NOMO-1 (cell line): ENCODE results near the gene AFG1L.
"Not testable (repeated sequence)": the region's sequence is repeated elsewhere in the genome, so short reads cannot be mapped to it uniquely, and the experiment has no call there.

ENCODE experiments used
- DNase-seq, 2 experiments: peaks; one replicate each; lab custom pipeline; 2025; ENCODE audit not compliant: unreplicated experiment in 2 of 2; lab: John Stamatoyannopoulos, UW

The AFG1L gene

DNA sequence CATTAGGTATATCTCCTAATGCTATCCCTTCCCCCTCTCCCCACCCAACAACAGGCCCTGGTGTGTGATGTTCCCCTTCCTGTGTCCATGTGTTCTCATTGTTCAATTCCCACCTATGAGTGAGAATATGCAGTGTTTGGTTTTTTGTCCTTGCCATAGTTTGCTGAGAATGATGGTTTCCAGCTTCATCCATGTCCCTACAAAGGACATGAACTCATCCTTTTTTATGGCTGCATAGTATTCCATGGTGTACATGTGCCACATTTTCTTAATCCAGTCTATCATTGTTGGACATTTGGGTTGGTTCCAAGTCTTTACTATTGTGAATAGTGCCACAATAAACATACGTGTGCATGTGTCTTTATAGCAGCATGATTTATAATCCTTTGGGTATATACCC, 154.9 kb downstream of the AFG1L start:
- DNase-seq: not testable (repeated sequence)

DNA sequence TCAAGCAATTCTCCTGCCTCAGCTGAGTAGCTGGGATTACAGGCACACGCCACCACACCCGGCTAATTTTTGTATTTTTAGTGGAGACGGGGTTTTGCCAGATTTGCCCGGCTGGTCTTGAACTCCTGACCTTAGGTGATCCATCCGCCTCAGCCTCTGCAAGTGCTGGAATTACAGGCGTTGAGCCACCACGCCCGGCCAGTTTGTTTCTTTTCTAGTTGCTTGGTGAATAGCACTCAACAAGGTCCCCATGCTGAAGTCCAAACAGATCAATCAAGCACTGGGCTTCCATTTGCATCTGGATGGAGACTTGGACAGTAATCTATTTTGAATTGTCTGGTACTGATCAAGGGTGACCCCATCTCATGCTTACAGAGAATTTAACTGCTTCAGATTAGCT, 157.0 kb downstream of the AFG1L start:
- DNase-seq: no peak

DNA sequence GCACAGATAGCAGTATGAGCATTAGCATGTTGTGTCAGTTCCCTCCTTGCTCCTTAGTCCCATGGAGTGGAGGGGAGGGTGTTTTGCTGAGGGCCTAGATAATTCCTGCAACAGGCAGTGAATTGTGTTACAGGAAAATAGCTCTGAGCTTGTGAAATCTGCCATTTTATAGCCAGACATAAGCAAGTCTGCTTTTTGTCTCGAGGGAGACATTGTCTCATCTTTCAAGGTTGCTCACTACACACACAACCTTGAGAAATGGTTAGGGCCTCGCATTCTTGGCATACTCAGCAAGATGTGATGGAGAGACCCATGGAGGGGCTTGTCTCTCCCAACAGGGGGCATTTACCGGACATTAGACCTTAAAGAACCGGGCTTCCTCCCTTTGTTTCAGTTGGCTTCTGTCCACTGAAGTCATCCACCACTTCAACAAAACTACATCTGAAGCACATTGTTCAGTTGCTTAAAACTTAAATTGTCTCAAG, 157.9 kb downstream of the AFG1L start:
- no peak for DNase-seq

DNA sequence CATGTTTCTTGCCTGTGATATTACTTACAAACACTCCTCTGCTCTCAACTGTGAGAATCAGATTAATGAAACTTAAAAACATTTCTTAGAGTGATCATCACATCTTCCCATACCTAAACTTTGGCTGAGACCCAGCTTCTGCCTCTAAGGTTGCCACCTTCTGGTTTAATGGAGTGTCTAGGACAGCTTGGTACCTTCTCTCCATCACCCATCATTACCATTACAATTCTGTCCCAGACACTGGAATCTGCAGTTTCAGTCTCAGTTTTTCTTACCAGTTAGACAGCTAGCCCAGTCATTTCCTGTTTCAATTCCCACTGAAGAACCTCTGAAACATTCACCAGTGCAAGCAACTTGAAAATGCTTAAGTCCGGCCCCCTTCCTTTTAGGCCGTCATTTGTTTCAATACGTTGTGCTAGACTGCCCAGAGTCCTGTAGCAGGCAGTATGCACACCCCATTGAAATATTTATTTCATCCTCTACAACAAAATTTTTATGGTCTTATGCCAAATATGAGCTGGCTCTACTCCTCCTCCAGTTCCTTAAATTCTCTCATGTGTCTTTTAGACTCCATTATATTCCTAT, 158.8 kb downstream of the AFG1L start:
- DNase-seq: peak; percentile 48 to 55

DNA sequence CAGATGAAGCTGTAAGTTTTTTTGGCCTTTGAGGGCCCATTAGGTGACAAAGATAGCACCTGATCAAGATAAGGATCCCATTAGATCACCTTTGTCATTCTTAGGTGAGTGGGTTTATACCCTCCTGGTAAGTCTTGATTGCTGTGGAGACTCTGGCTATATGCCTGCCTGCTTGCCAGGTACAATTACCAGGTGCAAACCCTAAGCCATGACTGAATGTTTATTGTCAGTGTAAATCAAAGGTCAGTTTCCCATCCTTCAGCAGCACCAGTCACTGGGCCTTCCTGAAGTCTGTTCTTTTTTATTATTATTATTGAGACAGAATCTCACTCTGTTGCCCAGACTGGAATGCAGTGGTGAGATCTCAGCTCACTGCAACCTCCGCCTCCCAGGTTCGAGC, 159.5 kb downstream of the AFG1L start:
- no peak for DNase-seq

DNA sequence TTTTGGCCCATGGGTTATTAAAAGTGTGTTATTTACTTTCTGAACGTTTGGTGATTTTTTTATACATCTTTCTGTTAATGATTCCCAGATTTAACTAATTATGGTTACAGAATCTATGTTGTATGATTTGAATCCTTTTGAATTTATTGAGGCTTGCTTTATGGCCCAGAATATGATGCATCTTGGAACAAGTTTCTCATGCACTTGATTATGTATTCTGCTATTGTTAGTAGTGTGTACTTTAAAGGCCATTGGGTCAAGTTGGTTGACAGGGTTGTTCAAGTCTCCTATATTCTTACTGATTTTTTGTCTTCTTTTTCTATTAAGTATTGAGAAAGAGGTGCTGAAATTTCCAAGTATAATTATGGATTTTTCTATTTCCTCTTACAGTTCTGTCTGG, 160.8 kb downstream of the AFG1L start:
- no peak for DNase-seq

DNA sequence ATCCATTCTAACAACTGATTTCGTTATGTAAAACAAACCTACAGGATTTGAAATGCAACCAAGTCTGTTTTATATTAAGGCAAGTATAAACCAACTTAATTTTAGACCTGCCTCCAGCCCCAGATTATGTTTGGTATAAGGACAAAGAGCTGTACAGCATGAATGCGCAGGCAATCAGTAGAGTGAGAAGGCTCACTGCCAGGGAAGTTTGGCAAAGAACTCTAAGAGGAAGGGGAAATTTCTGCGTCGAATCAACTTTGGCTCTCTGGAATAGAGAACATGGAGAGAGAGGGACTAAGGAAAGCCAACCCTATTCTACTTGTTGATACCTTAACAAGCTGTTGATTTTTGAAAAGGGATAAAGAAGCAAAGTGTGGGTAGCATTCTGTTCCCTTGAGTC, 168.9 kb downstream of the AFG1L start:
- no peak for DNase-seq

DNA sequence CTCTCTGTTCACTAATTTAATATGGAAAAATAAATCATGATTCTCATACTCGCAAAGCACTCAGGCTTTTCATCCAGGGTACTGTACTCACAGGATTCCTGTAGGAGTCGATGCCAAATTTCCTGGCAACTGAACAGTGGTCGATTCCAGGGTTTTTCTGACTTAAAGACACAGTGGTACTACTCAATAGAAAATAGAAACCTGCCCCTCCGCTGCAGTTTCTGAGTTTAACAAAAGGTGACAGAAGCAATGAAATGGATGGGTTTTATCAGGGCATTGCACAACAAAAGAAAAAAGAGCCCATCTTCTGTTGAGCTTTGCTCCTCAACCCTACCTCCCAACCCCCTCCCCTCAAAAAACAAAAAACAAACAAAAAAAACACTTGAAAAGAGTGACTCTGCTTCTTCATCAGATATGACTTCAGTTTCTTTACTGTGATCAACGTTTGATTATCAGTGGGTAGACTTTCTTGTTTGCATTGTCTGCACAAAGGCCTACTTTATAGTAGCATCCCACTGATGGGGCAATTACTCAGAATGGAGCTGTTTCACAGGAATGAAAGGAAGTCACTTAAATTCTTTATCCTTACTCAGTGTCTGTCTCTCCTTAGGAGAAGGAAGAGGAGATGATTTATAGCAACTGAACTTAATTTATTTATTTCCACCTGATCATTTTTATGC, 169.7 kb downstream of the AFG1L start:
- DNase-seq: no peak

DNA sequence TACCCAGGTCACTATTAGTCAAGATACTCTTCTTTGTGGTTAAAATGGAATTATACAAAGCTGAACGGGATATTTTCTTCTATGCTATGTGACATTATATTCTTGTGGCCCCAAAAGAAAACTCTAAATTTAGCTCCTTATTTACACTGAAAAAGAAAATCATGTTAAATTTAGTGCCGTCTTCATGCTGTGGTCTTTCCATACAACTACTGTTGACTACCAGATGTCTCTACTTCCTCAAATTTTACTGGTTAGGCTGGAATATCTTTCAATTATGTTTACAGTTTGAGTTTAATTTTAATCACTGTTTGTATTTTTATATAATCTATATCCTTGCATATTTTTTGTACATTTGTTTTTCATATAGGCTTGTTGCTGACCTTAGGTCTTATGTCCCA, 170.2 kb downstream of the AFG1L start:
- peak in 1 of 2 experiments; percentile 42 for DNase-seq

DNA sequence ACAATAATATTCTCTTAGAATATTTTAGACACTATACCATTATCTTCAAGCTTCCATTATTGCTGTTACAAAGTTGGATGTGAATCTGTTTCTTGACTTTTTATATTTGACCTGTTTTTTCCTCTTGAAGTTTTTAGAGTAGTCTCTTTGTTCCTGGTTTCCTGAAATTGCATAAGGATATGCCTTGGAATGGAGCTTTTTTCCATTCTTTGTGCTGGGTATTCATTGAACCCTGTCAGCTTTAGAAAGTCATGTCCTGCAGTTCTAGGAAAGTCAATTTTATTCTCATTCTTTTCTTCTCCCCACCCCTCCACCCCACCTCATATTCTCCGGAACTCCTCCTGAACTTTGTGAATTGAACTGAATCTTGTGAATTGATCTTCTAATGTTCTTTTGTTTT, 173.5 kb downstream of the AFG1L start:
- no peak for DNase-seq

DNA sequence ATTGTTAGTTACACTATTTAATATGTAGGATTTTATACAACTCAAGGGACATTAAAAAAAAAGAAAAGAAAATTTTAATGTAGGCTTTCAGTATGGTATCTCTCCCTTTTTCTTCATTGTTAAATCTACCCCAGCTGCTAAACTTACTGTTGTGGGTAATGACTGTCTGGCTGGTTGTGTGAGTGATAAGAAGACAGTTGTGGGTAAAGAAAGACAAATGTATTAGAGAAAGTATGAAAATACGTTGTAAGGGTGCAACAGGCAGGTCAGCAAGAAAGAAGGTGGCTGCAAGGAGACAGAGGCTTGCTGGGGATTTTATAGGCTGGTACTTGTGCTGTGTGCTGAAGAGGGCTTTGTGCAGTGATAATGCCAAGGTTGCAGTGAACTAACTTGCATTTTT, 174.5 kb downstream of the AFG1L start:
- no peak for DNase-seq

DNA sequence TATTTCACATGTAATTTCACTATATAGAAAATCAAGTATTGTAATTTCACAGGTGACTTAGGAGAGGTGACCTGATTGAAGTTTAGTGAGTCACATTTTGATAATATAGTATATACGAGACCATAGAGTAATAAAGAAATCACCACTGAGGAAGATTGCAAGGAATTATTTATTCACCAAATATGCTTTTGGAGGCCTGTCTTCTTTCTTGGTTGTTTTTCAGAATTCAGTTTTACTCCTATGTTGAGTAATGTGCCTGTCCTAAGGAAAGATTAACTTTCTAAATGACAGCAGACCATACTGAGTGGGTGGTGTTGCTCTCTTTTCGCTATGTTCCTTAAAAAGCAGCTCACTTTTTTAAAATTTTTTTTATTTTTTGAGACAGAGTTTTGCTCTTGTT, 178.3 kb downstream of the AFG1L start:
- DNase-seq: no peak

DNA sequence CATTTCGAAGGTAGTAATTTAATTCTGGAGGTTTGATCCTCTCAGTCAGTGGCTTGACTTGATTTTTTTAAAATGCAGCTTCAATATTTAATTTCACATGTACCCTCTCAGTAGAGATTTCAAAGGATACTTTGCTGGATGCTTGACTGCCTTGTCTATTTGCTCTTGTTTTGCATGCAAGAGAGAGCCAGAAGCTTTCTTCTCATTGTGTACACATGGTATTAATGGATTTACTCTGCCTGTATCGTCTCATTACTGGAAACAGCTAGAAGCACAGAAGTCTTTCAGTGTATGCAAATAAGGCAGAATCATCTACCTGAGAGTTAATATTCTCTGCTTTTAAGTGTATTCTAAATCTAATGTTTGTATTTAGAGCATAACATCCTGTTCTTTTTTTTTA, 181.5 kb downstream of the AFG1L start:
- no peak for DNase-seq

DNA sequence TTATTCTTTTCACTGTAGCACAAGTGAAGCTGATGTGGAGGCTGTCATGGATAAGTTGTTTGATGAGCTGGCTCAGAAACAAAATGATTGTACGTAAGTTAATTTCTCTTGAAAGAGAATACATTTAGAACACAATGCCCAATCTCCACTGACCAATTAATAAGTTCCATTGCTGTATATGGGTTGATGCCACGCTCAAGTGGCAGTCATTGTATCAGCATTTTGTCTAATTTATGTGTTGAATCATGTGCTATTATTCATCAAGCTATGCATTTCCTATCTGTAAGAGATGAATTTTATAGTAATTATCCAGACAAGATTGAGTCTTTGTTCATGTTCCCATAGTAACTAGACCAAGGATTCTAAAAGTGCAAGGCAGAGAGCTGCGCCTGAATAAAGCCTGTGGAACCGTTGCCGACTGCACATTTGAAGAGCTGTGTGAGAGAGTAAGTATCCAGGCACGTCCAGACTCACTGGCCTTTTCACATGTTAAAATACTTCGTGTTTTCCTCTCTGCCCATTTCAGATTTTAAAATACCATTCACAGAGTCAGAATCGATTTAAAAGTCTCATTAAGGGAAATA, 182.1 kb downstream of the AFG1L start:
- no peak for DNase-seq

DNA sequence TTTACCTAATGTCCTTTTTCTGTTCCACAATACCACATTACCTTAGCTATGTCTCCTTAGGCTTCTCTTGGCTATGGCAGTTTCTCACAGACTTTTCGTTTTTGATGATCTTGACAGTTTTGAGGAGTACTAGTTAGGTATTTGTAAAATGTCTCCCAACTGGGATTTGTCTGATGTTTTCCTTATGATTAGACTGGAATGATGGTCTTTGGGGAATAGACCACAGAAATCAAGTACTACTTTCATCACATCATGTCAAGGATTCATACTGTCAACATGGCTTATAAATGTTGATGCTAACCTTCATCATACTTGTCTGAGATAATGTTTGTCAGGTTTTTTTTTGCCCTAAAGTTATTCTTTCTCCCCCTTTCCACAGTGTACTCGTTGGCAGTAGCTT, 187.7 kb downstream of the AFG1L start:
- no peak for DNase-seq

DNA sequence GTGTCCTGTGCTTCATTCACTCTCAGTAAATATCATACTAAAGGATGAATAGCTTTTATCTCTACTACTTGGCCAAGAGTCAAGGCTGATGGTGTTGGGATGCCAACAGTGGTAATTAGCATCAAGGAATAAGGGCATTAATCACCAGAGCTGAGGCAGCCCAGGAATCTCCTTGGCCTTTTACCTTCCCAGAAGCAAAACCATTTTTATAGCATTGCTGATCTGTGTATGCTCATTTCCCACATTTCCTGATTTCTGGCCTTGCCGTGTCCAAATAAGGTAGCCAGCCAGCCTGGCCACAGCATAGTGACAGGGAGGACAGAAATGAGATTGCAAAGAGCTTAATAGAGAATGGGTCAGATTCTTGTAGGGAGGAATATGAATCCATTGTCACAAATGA, 189.2 kb downstream of the AFG1L start:
- no peak for DNase-seq

DNA sequence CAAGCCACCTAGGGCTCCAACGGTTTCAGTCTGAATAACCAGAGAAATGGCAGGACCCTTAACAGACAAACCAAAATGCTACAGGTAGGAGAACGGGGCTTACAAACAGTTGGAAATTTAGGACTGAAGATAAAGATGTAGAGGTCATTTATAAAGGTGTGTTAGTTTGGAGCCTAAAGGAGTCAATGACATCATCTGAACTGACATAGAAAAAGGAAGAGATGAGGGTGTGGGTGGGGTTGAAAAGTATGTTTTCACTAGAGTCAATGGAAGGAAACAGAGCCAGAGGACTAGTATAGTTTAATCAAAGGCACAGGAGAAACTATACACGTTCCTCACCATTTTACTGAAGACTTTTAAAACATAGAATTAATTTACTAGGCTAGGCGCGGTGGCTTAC, 194.8 kb downstream of the AFG1L start:
- DNase-seq: no peak

DNA sequence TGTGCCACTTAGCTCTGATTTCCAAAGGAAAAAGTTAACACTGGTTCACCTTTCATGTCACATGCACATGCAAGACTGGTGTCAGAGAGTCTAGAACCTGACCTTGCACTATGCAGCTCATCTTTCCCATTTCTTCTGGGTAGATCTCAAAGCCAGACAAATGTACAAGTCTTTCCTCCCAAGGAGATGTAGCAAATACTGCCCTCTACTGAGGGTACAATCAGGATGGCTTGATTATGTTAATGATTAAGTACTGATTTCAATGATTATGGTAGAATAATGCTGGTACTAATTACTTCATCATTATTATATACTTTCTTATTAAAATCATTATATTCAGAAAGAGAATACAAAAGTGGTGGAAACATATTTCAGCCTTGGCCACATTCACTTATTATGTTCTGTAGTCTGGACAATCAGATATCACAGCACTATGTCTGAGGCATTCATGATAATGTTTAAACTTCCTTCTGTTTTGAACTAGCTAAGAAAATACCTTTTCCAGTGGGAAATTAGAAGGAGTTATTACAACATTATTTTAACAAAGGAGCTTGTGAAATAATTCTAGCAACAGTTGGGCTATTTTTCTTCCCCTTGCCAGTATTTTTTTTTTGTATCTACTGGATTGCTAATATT, 197.4 kb downstream of the AFG1L start:
- DNase-seq: peak in 1 of 2 experiments; percentile 24

DNA sequence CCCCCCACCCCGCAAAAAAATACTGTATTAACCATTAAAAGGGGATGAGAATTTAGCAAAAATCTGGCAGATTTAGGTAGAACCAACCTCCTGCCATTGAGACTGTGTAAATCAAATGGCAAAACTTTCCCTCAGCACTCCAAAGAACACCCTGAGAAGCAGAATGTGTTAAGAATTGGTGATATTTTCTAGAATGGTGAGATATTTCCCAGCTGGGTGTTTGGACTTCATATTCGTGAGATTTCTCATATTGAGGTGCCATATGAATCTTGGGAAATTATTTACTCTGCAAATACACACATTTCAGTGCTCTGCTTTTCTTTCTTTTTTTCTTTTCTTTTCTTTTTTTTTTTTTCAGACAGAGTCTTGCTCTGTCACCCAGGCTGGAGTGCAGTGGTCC, 199.6 kb downstream of the AFG1L start:
- DNase-seq: no peak

DNA sequence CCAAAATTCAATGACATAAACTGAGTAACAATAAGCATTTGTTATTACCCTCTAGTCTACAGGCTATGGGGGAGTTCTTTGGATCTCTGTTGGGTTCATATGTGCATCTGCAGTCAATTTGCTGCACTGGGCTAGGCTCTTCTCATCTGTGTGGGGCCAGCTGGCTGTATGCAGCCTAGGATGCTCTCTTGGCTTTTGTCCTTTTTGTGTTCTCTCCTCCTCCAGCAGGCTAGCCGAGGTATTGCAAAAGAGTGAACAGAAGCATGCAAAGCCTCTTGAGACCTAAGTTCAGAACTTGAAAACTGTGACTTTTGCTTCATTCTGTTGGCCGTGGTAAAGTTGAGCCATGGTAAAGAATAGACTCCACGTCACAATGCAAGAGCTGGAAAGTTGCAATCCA, 203.0 kb downstream of the AFG1L start:
- peak in 1 of 2 experiments; percentile 4 for DNase-seq

DNA sequence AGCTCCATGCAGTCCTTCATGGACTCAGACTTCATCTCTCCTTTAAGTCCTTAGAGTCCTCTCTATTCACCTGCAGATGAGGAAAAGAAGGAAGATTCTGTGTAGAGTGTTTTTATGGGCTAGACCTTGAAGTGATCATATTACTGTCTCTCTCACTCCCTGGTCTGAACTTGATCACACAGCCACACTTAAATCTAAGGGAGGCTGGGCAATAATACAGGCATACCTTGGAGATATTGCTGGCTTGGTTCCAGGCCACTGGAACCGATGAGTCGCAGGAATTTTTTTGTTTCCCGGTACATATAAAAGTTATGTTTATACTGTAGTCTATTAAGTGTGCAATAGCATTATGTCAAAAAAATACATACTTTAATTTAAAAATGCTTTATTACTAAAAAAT, 206.7 kb downstream of the AFG1L start:
- no peak for DNase-seq

DNA sequence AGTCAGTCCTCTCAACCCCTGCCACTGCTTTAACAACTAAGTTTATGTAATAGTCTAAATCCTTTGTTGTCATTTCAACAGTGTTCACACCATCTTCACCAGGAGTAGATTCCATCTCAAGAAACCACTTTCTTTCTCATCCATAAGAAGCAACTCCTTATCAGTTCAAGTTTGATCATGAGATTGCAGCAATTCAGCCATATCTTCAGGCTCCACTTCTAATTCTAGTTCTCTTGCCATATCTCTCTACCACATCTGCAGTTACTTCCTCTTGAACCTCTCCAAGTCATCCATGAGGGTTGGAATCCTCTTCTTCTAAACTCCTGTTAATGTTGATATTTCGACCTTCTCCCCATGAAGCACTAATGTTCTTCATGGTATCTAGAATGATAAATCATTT, 208.0 kb downstream of the AFG1L start:
- no peak for DNase-seq
